HG02623 (cell line): ENCODE measurements around the gene UBE2G2.
"Not testable (repeated sequence)": the region's sequence is repeated elsewhere in the genome, so short reads cannot be mapped to it uniquely, and the experiment has no call there.

Source experiments
- ATAC-seq: cut with Tn5 transposase; IDR thresholded peaks from one replicate; pipeline ENCODE4 v1.9.1; 2021; ENCODE audit warnings: moderate library complexity; ENCODE audit not compliant: unreplicated experiment

UBE2G2 gene

DNA sequence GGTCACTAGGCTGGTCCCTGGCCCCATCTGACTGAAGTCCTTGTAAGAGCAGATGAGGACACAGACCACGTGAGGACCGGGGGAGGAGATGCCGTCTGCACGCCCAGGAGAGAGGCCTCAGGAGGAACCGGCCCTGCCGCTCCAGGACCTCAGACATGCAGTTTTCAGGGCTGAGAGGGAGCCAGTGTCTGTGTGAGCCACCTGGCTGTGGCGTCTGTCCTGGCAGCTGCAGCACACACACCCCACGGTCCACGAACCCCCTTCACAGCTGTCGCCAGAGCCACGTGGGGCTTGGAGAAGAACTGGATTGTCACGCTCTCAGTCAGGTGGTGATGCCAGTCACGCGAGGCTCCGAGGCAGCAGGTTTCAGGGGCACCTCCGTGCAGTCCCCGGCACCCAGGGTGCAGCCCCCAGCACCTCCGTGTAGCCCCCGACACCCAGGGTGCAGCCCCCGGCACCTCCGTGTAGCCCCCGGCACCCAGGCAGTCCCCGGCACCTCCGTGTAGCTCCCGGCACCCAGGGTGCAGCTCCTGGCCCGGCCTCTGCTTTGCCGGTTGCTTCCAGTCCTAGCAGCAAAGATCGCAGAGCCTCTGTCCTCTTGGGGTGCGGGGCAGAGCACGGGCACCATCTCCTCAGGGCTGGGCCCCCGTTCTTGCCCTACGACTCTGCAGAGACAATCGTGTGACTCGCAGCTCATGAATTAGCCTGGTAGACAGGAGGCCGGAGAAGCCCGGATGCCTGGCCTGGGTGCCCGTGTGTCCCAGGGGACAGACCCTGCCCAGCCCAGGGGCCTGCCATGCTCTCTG is 35.2 kb upstream of the UBE2G2 start:
- ATAC-seq = no peak

- no peak for ATAC-seq
Observed at GRCh38 chr21:44836349-44836665, 34.7 kb upstream of the UBE2G2 start.

- no peak for ATAC-seq
Observed at GRCh38 chr21:44835647-44835973, 34.0 kb upstream of the UBE2G2 start.

GRCh38 chr21:44834951-44835646 is 33.5 kb upstream of the UBE2G2 start:
- no peak for ATAC-seq

DNA sequence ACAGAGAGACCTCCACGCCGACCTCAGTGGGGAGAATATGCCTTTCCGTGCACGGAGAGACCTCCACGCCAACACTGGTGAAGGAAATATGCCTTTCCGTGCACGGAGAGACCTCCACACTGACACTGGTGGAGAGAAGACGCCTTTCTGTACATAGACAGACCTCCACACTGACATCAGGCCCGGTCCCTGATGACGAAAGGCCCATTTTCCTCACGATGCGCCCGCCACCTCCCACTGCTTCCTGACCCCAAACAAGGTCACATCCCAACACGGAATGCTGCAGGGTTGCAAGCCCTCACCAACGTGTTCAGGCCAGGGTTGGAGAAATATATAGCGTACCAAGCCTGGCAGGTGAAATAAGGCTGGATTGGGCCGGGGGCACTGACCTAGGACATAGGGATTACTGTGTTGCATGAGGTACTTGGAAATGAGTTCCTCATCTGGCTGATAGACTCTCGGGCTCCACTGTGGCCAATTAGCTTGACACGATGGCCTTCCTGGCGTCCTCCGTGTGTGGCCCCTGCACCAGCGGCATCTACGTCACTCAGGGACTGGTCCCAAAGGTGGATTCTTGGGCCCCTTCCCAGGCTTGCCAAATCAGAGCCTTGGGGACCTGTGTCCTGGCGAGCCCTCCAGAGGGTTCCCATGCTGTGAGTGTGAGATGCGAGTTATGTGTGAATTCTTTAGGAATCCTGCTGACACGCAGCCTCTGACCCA is 32.8 kb upstream of the UBE2G2 start:
- ATAC-seq = no peak

DNA sequence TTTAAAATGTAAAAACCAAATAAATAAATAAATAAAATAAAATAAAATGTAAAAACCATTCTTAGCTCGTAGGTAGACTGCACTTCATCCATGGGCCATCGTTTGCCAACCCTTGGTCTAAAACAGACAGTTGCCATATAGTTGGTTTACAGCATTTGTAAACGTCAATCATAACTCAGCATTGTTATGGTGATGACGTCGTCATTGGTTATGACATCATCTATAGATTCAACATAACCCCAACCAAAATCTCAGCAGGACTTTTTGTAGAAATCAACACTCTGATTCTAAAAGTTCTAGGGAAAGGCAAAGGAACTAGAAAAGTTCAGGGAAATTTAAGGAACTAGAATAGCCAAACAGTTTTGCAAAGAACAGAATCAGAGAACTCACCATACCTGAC is 32.0 kb upstream of the UBE2G2 start:
- no peak for ATAC-seq

DNA sequence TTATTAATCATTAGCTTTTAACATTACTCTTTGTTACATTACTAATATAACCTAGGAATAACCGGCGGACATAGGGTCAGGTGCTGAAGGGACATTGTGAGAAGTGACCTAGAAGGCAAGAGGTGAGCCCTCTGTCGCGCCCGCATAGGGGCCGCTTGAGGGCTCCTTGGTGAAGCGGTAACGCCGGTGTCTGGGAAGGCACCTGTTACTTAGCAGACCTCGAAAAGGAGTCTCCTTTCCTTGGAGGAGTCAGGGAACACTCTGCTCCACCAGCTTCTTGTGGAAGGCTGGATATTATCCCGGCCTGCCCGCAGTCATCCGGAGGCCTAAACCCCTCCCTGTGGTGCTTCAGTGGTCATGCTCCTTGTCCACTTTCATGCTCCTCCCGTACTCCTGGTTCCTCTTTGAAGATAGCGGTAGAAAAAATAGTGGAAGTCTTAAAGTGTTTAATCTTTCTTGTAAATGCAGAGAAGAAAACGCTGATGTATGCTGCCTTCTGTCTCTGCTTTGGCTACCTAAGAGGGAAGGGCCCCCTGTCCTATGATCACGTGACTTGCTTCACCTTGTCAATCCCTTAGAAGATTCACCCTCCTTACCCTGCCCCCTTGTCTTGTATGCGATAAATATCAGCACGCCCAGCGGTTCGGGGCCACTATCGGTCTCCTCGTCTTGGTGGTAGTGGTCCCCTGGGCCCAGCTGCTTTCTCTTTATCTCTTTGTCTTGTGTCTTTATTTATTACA is 31.1 kb upstream of the UBE2G2 start:
- ATAC-seq = not testable (repeated sequence)

DNA sequence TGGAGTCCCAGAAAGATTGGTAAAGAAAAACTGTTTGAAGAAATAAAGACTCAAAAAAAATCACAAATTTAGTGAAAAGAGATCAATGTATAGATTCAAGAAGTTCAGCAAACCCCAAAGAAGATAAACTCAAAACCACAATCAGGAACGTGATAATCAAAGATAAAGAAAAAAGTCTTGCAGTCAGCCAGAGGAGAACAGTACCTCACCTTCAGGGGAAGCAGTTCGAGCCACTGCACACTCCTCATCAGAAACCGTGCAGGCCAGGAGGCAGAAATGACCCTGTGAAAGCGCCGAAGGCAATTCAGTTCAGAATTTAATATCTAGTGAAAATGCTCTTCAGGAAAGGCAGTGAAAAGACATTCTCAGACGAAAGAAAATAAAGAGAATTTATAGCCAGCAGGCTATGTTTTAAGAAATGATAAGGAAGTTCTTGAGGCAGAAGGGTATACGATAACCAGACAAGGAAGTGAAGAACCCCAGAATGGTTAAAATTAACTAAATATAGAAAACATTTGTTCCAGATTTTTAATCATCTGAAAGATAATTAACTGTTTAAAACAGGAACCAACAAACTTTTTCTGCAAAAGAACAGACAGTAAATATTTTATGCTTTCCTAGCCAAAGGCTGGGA is 29.7 kb upstream of the UBE2G2 start:
- ATAC-seq = no peak

DNA sequence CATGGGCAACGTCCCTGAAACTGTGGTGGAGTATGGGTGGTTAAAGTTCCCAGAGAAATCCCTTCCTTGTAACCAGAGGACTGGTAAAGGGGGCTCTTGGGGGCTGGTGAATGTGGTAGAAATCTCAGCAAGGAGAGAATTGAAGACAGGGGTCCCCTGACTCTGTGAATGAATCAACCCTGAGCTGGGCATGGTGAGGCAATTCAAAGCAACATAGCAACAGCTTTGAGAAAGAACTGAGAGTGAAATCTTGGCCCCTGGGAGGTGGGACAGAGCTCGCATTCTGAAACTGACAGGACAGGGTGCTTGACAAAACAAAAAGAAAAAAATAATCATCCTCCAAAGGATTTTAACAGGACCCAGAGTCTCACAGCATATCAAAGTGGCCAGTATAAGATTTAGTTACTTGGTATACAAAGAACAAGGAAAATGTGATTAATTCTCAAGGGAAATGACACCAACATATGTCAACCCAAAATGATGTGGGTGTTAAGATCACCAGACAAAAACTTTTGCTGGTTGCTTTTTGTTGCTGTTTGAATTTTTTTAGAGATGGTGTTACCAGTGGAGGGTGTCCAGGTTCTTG is 28.0 kb upstream of the UBE2G2 start:
- ATAC-seq = no peak

GRCh38 chr21:44828362-44829056 is 26.9 kb upstream of the UBE2G2 start:
- no peak for ATAC-seq

GRCh38 chr21:44823179-44823660 is 21.6 kb upstream of the UBE2G2 start:
- no peak for ATAC-seq

GRCh38 chr21:44822484-44823178 is 21.0 kb upstream of the UBE2G2 start:
- ATAC-seq = no peak

DNA sequence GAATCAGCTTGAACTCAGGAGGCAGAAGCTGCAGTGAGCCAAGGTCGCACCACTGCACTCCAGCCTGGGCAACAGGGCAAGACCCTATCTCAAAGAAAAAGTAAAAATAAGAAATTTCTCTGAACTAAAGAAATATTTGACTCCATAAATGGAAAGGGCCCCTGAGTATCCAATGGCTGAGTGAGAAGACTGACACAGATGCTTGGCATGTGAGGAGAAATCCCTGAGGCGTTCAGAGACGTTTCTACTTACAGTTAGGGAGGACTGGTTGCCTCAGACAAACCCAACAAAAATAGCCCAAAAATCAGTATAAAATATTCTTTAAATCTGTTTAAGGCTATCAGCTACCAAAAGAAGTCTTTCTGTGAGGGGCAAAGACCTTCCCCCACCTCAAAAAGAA is 19.2 kb upstream of the UBE2G2 start:
- ATAC-seq = no peak

- no peak for ATAC-seq
Observed at GRCh38 chr21:44819283-44820243, 17.9 kb upstream of the UBE2G2 start.

DNA sequence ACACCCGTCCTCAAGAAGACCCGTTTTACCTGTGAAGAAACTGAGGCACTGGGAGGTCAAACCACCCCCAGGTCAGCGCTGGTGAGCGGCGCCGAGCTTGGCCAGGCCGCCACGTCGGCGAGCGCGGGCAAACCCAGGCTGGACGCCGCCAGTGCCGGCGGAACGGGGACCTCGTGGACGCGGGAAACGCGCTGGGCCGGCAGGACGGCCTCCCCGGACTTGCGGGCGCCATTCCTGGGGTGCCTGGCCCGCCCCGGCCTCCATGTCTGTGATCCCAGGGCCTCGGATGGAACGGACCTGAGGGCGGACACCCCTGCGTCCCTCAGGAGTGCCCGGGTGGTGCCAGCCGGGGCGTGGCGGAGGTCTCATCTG is 17.0 kb upstream of the UBE2G2 start:
- no peak for ATAC-seq

DNA sequence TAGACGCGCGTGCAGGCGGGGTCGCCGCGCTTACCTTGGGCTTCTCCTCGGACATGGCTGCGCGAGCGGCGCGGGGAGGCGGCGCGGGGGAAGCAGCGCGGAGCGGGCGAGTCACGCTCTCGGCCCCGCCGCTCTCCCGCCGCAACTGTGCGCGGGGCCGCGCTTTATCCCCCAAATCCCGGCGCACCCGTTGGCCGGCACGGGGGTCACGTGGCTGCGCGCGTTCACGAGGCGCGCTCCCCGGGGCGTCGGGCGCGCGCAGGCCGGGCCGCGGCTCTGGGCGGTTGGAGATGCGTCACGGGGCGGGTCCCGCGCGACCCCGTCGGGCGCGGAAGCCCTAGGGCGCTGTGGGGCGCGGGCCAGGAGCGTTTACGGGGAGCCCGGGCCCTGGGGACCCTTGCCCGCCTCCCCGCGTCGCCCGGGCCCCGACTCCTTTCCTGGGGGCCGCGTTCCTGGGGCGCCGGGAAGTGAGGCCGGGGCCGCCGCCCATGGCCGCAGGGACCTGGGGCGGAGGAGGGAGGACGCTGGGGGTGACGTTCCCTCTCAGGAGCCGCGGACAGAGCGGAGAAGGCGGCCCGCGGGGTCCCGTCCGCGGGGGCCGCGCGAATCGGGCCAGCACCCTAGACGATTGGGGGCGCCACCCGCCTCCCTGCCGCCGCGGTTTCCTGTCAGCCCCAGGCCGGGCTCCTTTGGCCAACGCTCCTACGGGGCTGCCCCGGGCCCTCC is 16.5 kb upstream of the UBE2G2 start, which contains the start of gene SUMO3:
Gene SUMO3 (minus strand): TSS at position 149 of the 726 bp plus-strand sequence. CDS start 94 bp downstream, at position 55.
- ATAC-seq = peak; percentile 51

DNA sequence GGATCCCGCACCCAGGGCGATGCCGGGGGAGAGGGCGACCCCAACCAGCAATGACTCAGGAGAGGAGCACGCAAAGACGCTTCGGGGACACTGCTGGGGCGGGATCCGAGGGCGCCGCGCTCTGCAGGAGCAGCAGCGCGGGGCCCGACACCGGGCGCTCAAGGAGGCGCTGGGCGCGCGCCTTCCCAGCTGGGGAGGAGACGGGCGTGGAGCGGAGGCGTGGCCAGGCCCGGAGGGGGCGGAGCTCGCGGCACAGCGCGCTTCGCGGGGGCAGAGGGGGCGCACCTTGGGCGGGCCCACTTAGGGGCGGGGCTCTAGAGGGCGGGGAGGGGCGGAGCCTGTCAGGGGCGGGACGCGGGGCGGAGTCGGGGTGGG is 15.9 kb upstream of the UBE2G2 start:
- peak; percentile 76 for ATAC-seq
